Raji (cell line): ENCODE measurements around the gene MEIS2.

Experiments
- POLR2A ChIP-seq: IDR thresholded peaks from 2 replicates; pipeline ENCODE4 v1.6.1; 2011; ENCODE audit warnings: low read depth, low read length, control low read depth; ENCODE audit not compliant: insufficient read depth

The MEIS2 gene

DNA sequence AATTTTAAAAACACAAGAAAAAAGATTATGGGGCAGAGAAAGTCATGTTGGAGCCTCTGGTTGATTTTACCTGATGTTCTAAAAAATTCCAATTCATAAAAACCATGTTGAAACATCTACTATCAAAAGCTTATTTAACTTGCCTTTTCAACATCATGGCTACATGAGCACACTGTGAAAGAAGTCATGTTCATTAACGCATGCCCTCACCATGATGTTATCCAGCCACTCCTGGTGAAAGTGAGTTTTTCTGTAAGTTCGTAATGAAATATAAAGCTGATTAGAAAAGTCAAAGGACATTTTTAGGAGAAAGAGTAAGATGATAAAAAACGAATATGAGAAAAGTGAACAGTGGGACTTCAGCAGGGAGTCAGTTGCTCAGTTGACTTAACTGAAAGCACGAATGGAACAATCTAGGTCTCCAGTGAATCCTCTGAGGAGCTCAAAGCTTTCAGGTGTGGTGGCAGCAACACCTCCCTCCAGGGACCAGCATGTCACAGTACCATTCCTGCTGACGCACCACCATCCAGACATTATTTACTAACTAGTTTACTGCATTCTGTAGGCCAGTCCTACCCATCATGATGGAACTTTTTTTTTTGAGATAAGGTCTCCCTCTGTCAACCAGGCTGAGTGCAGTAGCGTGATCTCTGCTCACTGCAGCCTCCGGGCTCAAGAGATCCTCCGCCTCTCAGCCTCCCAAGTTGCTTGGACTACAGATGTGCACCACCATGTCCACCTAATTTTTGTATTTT lies 95.2 kb downstream of the MEIS2 start:
- no peak for TF ChIP-seq POLR2A

DNA sequence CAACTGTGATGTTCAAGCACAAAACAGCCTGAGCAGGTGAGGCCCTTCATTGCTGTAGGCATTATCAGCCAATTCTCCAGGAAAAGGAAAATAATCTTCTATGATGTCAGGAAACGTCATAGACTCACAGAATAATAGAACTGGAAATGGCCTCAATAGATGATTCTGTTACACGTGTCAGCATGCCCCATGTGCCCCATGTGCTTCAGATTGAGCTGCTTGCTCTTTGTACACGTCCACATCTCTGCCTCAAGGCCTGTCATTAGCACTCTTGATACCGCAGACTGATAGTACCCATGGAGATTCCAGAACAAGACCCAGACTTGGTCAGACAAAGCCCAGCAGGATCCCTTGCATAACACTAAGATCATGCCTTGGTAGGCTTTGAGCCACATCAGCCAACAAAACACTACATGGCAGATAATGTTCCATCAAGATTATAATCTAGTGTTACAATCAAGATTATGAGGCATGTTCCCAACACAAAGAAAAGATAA lies 95.9 kb downstream of the MEIS2 start:
- TF ChIP-seq POLR2A, result no peak

GRCh38 chr15:37002041-37002672 lies 98.2 kb downstream of the MEIS2 start:
- TF ChIP-seq POLR2A, result no peak

DNA sequence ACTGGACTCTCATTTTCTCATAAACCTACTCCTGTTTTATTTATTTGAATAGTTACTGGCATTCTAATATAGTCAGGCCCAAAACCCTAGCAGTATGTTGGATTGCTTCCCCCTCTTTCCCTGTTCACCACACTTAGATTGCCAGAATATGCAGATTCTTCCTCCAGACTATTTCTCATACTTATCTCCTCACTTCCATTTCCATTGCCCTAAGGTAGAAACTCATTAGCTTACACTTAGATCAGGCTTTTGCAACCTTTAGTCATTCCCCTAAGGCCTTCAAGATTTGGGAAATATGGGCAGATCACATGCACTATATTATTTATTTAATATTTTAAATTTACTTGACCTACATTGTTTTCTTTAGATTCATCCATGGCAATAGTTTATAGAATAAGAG lies 98.9 kb downstream of the MEIS2 start:
- TF ChIP-seq POLR2A, result no peak

- no peak for TF ChIP-seq POLR2A
Measured at GRCh38 chr15:36999778-37000177, 100.6 kb downstream of the MEIS2 start.

- TF ChIP-seq POLR2A, result no peak
Measured at GRCh38 chr15:36996538-36997181, 103.7 kb downstream of the MEIS2 start.

- TF ChIP-seq POLR2A, result no peak
Measured at GRCh38 chr15:36996121-36996520, 104.2 kb downstream of the MEIS2 start.

- no peak for TF ChIP-seq POLR2A
Measured at GRCh38 chr15:36994790-36995189, 105.6 kb downstream of the MEIS2 start.

GRCh38 chr15:36992454-36992853 lies 107.9 kb downstream of the MEIS2 start:
- TF ChIP-seq POLR2A, result no peak

DNA sequence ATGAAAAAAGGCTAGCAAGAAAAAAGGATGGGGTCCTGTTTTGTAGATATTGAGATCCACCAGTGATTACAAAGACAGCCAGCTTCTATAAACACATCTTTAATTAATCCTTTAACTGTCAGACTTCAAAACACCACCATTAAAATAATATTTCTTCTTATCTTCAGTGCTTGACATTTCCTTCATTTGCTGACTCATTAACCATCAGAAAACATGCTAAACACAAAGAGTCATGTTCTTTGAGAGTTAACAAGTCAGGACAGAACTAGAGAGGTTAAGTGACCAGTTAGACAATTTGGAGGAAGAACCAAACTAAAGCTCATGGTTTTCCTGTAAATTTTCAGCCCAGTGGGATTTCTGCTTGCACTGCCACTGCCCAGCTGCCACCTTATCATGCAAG lies 111.4 kb downstream of the MEIS2 start:
- TF ChIP-seq POLR2A, result no peak

DNA sequence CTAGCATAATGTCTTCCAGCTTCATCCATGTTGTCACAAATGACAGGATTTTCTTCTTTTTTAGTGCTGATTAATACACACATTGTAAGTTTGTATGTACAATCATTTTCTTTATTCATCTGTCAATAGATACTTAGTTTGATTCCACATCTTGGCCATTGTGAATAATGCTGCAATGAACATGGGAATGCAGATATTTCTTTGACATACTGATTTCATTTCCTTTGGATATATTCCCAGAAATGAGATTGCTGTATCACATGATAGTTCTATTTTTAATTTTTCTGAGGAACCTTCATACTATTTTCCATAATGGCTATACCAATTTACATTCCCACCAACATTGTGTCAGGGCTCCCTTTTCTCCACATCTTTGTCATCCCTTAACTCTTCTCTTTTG lies 117.9 kb downstream of the MEIS2 start:
- TF ChIP-seq POLR2A, result no peak

DNA sequence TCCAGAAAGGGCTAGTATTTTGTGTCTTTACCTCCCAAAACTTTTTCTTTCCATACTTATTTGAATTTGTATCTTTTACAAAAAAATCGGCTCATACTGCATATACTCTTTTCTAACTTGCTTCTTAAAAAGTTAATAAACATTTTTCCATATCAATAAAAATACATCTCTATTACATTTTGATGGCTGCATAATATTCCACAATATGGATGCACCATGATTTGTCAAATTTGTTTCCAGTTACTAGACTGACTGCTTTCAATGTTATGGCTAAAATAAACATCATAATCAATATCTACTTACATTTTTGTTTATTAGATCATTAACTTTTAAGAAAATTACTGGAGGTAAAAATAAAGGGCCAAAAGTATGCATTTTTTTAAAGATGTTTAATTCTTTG lies 121.7 kb downstream of the MEIS2 start:
- TF ChIP-seq POLR2A, result no peak

DNA sequence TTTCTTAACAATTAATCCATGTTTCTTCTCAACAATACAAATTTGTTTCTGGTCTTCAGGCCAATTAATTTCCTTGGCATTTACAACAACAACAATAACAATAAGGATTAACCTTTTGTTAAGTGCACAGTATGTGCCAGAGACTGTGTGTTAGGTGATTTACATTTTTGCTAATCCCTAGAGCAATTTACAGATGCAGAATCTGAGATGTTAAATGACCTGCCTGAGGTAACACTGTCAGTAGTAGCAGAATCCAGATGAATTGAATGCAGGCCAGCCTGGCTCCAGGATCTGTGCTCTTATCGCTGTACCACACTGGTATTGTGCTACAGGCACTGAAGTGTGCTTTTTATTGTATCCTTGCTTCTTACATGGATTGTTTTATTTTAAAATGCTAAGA lies 122.2 kb downstream of the MEIS2 start:
- TF ChIP-seq POLR2A, result no peak

DNA sequence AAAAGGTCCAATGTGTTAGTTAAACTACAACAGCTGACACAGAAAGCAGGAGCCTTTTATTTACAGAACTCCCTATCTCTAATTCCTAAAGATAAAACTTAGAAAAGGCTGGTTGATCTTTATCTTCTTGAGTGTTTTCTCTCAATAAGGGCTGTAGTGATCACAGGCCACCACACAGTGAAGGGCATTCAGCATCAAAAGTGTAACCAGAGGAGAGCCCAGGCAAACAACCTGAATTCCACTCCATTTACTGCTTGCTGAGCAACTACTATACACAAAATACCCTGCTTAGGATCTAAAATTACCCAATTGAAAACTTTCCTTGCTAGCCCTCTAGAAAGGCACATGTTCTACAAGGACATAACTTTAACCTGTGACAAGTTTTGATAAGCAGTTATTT lies 122.7 kb downstream of the MEIS2 start:
- TF ChIP-seq POLR2A, result no peak

- no peak for TF ChIP-seq POLR2A
Measured at GRCh38 chr15:36972704-36973103, 127.6 kb downstream of the MEIS2 start.

DNA sequence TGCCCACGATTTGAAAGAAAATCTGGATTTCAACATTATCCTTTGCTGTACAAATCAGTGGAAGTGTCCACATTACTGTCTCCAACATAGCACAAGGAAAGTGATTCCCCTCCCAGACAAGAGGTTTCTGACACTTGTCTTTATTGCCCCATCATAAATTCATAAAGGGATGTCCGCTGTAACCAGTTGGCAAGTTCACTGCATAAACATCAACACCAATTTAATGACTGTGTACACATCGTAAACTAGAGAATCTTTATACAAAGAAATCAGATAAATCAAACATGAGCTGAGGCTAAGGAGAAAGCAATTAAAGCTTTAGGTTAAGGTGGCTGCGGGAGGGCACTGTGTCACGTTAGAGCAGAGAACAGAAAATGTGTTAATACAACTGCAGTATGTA lies 129.8 kb downstream of the MEIS2 start:
- no peak for TF ChIP-seq POLR2A

DNA sequence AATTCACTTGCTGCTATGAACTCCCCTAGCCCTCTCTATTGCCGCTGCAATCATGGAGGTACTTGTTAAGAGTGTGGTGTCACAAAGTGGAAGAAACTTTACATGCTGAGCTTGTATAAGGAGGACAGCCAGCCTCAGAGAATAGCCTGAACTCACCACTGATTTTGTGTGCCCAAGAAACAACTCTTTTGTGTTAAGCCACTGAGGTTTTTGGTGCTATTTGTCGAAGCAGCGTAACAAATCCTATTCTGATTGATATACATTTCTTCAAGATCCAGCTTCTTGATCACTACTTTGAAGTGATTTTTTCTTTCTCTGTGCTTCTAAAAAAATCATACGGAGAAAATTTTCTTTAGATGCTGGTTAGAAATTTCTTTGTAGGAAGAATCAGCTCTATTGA lies 132.4 kb downstream of the MEIS2 start:
- TF ChIP-seq POLR2A, result no peak

GRCh38 chr15:36966708-36967107 lies 133.6 kb downstream of the MEIS2 start:
- TF ChIP-seq POLR2A, result no peak
